ENCODE data around the gene MAML1.

Gene MAML1

DNA sequence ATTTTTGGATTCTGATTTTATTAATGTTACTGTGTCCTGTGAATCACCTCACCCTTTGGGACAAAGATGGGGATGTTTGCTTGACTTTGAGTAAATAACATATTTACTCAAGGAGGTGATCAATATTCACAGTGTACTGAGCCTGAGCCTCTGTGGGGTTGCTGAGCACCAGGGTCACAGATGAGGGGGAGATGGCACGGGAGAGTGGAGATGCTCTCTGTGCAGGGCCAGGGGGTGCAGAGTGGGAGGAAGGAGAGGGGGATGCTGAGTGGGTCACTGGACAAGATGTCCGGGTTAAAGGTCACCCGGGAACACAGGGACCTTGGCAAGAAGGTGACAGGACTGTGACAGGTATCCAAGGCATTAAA lies 92.1 kb downstream of the MAML1 start:
- DNase-seq: no peak

DNA sequence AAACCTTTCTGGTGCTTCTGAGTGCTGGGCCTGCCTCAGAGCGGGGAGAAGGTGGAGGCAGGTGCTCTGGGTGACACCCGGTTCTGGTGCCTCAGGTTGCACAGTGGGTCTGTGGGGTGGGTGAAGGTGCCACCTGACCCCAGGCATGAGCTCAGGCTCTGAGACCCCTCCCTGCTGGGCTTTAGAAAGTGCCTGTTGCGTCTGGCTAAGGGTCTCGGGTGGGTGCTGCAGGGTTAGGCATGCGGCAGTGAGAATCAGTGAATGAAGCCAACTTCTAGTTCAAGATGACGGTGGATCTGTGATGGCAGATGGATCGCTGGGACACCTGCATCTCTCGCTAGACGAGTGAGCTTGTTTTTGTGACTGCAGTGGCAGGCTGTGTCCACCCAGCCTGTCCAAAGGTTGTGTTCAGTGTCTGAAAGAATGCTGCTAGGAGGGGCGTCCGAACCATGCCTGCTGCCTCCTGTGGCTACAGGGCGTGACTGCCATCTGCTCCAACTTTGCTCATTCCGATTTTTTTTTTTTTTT lies 93.1 kb downstream of the MAML1 start:
- no peak for DNase-seq
